Measurements from ENCODE around the gene EVI5. TPM values are rescaled to one million over a fixed set of nuclear protein-coding genes. Genes with fewer than 3 reads are reported as not detected.
A peak's percentile ranks its signal among the peaks of the same experiment; 100 is the strongest.

The EVI5 gene
- total RNA-seq, 2 experiments from 2014 or later, result 2.6 to 14.0 TPM

DNA sequence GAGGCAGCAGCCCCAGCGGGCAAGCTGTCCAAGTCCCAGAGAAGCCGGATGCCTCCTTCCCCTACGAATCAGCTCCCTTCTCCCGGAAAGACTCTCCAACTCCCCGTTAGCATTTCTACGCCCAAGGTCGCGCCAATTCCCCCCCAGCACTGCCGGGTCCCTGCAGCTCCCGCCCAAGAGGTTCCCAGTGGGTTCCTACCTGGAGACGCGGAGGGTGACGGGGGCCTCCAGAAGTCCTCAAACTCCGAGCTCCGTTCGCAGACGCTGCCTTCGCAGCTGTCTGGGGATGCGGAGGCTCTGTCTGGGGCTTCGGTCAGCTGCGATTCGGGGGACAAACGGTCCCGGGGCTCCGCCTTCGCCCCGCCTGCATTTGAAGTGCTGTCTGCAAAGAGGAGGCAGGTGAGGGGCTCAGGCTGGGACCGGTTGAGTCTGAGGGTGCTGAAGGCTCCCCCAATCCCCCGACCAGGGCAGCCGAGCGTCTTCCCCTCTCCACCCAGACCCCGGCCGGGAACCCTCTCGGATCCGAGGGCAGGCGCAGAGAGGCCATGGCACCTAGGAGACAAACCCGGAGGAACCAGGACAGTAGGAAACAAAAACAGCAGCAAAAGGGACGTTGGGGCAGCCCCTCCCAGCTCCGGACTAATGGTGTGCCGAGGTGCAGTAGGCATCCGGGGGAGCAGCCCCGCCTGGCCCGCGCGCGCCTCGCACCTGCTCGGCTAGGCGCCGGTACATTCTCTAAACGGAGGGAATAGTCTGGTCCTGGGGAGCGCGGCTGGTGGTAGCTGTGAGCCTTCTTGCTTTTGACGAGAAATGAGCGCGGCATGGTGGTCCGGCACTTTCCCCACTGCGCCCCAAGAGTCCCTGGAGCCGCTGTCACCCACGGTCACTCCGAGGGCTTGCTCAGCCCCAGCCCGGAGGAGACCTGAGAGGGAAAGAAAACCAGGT is 302.0 kb downstream of the EVI5 start:
- Mint-ChIP-seq H3K9me3 (ENCODE audit: low read depth) (no peaks in the 10 kb centered on the region), H3K27ac (peak overlapping the region; percentile 94), H3K4me1 (peaks cover 39% of the 10 kb centered on the region), H3K27me3 (no peaks in the 10 kb centered on the region), H3K4me3 (peak overlapping the region; percentile 95), H3K36me3 (peaks cover 53% of the 10 kb centered on the region)
- ATAC-seq, result no peak
- CTCF ChIA-PET, result interaction anchor here (0.7 to 14.6 kb wide), 16 partner anchors 9 to 167 kb away, joined by 3 to 296 read pairs (median 6); no protein-coding TSS in a partner anchor
- DNase-seq, result peak; percentile 58

DNA sequence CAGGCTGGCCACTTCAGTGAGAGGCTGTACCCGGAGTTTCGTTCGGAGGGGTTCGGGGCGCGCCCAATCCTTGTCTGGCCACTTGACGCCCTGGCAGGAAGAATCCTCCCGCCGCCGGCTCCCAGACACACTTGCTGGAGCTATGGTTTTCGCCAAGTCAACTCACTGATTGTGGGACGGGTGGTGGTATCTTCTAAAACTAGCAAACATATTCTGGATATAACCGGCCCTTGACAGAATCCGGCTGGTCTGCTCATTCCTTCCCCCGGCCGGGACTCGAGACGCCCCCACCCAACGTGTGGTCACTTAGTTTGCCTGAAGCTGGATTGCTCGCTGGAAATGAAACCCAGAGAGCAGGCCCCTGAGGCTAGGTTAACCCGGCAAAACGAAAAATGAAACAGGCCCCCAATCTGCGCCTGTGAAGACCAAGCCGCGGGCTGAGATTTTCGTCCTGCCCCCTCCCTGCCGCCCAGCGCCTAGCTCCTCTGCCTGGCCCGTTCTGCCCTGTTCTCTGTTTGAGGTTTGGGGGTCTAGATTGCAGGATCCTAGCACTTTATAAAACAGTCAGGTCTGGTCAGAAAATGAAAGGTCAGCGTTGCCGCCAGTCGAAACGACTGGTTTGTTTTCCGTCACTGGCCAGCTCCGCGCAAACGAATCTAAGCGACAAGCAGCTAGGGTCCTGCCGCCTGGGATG is 302.8 kb downstream of the EVI5 start:
- H3K27me3 Mint-ChIP-seq, result no peaks in the 10 kb centered on the region
- H3K4me1 Mint-ChIP-seq, result peaks cover 47% of the 10 kb centered on the region
- H3K9me3 Mint-ChIP-seq (ENCODE audit: low read depth), result no peaks in the 10 kb centered on the region
- peak overlapping the region; percentile 95 for H3K4me3 Mint-ChIP-seq
- peak overlapping the region; percentile 94 for H3K27ac Mint-ChIP-seq
- CTCF ChIA-PET, result interaction anchor here (0.9 to 14.6 kb wide), 11 partner anchors 8 to 166 kb away, joined by 3 to 296 read pairs (median 6); no protein-coding TSS in a partner anchor
- no peak for ATAC-seq
- no peak for DNase-seq
- peaks cover 59% of the 10 kb centered on the region for H3K36me3 Mint-ChIP-seq

DNA sequence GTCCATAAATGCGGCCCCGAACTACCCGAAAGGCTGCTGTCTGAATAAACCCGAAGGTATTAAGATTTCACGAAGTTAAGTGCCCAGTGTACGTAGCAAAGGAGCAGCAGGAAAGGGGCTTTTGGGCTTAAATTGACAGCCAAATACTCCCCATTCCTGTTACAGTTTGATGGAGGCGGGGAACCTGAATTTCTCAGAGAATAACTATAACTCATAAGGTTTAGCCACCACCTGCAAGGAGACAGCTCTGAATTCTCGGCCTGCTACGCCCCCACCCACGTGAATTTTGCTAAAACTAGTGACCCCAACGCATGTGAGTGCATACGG is 303.3 kb downstream of the EVI5 start:
- Mint-ChIP-seq H3K4me1 (peaks cover 53% of the 10 kb centered on the region), H3K4me3 (peak overlapping the region; percentile 95), H3K27ac (peak overlapping the region; percentile 94), H3K27me3 (no peaks in the 10 kb centered on the region), H3K36me3 (peaks cover 63% of the 10 kb centered on the region), H3K9me3 (ENCODE audit: low read depth) (no peaks in the 10 kb centered on the region)
- CTCF ChIA-PET, result interaction anchor here (1.0 to 14.6 kb wide), 4 partner anchors 12 to 166 kb away, joined by 3 to 296 read pairs (median 20); no protein-coding TSS in a partner anchor
- DNase-seq (no peak), ATAC-seq (no peak)

DNA sequence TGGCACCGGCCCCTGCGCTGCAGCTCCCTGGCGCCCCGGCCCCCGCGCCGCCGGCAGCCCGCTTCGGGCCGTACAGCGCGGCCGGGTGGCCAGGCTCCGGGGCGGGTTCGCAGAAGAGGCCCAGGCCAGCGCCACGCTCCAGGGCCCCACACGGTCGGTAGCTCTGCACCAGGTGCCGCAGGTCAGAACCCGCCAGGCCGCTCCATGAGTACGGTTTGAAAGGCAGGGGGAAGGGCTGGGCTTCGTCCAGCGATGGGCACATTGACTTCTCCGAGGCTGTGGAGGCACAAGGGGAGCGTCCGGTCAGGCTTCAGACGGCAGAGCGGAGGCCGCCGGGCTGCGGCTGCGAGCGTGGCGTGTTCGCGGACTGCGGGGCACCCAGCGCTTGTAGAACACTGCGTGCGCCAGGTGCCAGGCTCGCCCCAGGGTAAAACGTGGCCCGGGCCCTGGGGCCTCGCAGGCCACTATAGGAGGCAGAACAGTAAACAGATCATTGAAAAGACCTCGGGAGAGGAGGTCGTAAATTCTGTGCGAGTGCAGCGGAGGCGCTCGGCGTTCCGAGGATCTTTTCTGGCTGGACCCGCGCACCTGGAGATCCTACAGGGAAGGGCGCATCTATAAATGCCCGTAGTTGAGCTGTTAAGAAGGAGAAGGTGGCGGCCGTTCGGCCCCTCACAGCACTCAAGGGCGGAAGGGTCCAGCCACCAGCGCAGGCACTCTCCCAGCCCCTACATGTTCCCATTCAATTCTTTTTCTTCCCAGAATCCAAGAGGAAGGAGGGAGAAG is 303.9 kb downstream of the EVI5 start:
- H3K36me3 Mint-ChIP-seq, result peaks cover 69% of the 10 kb centered on the region
- ATAC-seq, result no peak
- no peaks in the 10 kb centered on the region for H3K27me3 Mint-ChIP-seq
- peaks cover 58% of the 10 kb centered on the region for H3K4me1 Mint-ChIP-seq
- CTCF ChIA-PET, result interaction anchor here (1.0 to 14.6 kb wide), 3 partner anchors 11 to 165 kb away, joined by 3 to 296 read pairs (median 5); no protein-coding TSS in a partner anchor
- peak overlapping the region; percentile 95 for H3K4me3 Mint-ChIP-seq
- DNase-seq, result no peak
- no peaks in the 10 kb centered on the region for H3K9me3 Mint-ChIP-seq (ENCODE audit: low read depth)
- peak overlapping the region; percentile 94 for H3K27ac Mint-ChIP-seq

DNA sequence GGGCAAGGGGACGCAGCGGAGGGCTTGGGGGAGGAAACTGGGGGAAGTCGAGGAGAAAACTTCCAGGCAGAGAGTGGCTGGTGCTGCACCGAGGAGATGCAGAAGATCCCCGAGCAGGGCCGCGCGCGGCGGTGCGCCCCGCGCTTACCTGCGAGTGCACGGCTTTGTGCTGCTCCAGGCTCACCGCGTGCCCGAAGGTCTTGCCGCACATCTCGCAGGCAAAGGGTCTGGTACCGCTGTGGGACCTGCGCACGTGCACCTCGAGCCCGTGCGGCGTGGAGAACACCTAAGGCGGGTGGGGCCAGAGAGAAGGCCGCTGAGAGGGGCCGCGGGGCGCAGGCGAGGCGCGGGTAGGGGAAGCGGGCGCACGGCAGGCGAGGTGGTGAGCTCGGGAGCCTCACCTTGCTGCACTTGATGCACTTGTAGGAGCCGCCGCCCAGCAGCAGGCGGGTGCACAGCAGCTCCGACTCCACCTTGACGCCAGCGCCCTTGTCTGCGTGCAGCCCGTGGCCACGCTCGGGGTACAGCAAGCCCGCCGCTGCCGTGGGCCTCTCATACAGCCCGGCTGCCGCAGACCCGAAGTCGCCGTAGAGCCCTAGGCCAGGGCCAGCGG is 304.6 kb downstream of the EVI5 start:
- ATAC-seq, result no peak
- Mint-ChIP-seq H3K27me3 (no peaks in the 10 kb centered on the region), H3K4me1 (peaks cover 65% of the 10 kb centered on the region), H3K9me3 (ENCODE audit: low read depth) (no peaks in the 10 kb centered on the region), H3K36me3 (peaks cover 76% of the 10 kb centered on the region), H3K27ac (peak overlapping the region; percentile 62), H3K4me3 (peak overlapping the region; percentile 41)
- CTCF ChIA-PET, result interaction anchor here (14.6 kb wide), 1 partner anchor 164 kb away, joined by 296 read pairs; no protein-coding TSS in a partner anchor
- no peak for DNase-seq

DNA sequence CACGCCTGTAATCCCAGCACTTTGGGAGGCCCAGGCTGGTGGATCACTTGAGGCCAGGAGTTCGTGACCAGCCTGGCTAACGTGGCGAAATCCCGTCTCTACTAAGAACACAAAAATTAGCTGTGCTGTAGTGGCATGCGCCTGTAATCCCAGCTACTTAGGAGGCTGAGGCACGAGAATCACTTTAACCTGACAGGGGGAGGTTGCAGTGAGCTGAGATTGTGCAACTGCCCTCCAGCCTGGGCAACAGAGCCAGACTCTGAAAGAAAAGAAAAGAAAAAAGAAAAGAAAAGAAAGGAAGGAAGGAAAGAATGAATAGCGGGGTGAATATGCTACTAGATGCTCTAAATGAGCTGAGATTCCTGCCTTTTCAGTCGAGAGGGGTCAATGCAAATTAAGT is 305.3 kb downstream of the EVI5 start:
- ATAC-seq (no peak), DNase-seq (no peak)
- H3K36me3 Mint-ChIP-seq, result peaks cover 81% of the 10 kb centered on the region
- H3K4me3 Mint-ChIP-seq, result peak overlapping the region; percentile 41
- H3K9me3 Mint-ChIP-seq (ENCODE audit: low read depth), result no peaks in the 10 kb centered on the region
- CTCF ChIA-PET, result interaction anchor here (14.6 kb wide), 1 partner anchor 164 kb away, joined by 296 read pairs; no protein-coding TSS in a partner anchor
- H3K27ac Mint-ChIP-seq, result peak overlapping the region; percentile 62
- H3K4me1 Mint-ChIP-seq, result peaks cover 72% of the 10 kb centered on the region
- H3K27me3 Mint-ChIP-seq, result no peaks in the 10 kb centered on the region

DNA sequence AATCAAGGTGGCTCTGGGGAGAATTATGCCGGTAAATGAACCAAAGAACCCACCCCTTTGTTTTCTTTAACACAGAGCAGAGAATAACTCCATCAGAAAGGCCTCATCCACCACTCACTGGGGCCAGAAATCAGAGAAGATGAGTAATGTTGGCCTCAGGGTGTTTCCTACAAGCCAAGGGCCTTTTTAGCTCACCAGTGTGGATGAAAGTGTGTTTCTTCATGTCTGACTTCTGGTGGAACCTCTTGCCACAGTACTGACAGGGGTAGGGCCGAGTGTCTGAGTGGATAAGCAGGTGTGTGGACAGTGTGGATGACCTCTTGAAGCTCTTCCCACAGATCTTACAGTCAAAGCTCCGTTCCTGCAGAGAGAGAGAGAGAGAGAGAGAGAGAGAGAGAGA is 306.5 kb downstream of the EVI5 start:
- H3K27me3 Mint-ChIP-seq, result no peaks in the 10 kb centered on the region
- H3K27ac Mint-ChIP-seq, result peak overlapping the region; percentile 84
- peaks cover 84% of the 10 kb centered on the region for H3K4me1 Mint-ChIP-seq
- CTCF ChIA-PET, result interaction anchor here (0.9 to 14.6 kb wide), 5 partner anchors 8 to 187 kb away, joined by 3 to 296 read pairs (median 3); partner anchors contain the start of gene GFI1
- H3K36me3 Mint-ChIP-seq, result peaks cover 84% of the 10 kb centered on the region
- H3K4me3 Mint-ChIP-seq, result peak overlapping the region; percentile 48
- no peak for DNase-seq
- no peak for ATAC-seq
- no peaks in the 10 kb centered on the region for H3K9me3 Mint-ChIP-seq (ENCODE audit: low read depth)

DNA sequence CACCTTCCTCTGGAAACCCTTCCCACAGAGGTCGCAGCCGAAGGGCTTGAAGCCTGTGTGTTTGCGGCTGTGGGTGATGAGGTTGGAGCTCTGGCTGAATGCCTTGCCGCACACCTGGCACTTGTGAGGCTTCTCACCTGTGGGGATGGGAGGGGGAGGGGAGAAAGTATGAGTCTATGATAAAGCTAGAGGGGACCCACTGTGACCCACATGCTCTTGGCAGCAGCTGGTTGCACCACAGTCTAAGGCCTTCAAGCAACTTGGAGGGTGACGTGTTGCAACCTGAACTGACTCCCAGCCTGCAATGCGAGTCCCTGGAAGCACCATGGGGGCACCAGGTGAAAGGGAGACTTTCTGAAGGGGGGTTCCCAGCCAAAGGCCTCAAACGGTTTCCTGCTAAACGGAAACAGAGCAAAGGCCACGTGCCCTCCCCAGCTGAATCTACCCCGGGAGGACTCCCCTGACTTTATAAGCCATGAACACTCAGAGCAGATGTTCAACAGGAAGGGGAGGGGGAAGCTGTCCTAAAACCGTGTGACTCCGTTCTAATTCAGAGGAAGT is 308.8 kb downstream of the EVI5 start:
- H3K9me3 Mint-ChIP-seq (ENCODE audit: low read depth), result no peaks in the 10 kb centered on the region
- peaks cover 87% of the 10 kb centered on the region for H3K4me1 Mint-ChIP-seq
- no peaks in the 10 kb centered on the region for H3K27me3 Mint-ChIP-seq
- CTCF ChIA-PET, result interaction anchor here (0.6 to 3.4 kb wide), 7 partner anchors 9 to 897 kb away, joined by 3 to 17 read pairs (median 4); no protein-coding TSS in a partner anchor
- H3K27ac Mint-ChIP-seq, result peak overlapping the region; percentile 81
- H3K4me3 Mint-ChIP-seq, result peak overlapping the region; percentile 31
- DNase-seq, result peak; percentile 86
- peak; percentile 62 for ATAC-seq
- peaks cover 82% of the 10 kb centered on the region for H3K36me3 Mint-ChIP-seq

DNA sequence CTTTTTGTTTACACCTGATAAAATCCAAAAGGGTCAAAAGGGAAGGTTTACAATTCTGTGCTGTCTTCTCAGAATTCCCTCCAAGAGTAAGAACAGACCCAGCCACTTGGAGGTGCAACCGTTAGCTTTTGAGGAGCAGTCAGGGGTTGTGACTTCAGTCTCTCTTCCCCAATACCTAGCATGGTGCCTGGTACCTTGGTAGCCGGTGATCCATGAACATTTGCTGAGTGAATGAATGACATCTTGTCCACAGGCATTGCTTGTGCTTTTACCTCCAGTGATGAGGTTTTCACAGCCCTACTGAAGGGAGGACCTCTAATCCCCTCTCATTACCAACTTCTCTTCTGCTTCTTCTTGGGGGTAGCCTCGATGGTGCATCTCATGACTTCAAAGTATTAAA is 309.9 kb downstream of the EVI5 start:
- Mint-ChIP-seq H3K4me3 (peak overlapping the region; percentile 20), H3K36me3 (peaks cover 84% of the 10 kb centered on the region), H3K27me3 (no peaks in the 10 kb centered on the region), H3K9me3 (ENCODE audit: low read depth) (no peaks in the 10 kb centered on the region), H3K27ac (peak overlapping the region; percentile 81), H3K4me1 (peaks cover 87% of the 10 kb centered on the region)
- CTCF ChIA-PET, result interaction anchor here (0.9 to 3.4 kb wide), 14 partner anchors 8 to 167 kb away, joined by 3 to 25 read pairs (median 4); partner anchors contain the start of gene GFI1
- DNase-seq (no peak), ATAC-seq (no peak)

DNA sequence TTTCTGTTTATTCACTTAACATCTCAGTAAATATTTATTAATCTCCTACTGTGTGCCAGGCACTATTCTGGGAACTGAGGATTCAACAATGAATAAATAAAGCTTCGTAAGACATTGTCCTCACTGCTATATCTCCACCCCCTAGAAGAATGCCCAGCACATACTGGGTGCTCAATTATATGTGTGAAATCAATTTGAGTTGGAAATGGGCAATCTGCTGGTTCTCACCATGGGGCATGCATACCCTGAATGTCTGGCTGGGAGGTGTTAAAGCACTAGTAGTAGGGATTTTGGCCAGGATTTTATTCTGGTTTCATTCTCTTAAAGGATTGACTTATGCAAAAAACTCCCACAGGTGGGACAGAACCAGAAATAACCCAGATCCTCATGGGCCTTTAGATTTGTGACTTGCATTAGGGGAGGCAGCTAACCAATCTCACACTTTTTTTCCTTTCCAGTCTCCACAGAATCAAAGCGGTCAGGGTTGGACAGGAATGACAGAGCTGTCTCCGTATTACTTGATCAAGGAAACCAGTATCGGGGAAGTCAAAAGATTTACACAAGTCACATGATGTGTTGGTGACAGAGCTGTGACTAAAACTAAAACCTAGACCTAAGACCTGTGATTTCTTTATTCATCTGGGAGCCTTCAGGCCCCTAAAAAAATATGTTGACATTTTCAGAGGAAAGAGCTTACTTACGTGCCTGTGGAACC is 311.0 kb downstream of the EVI5 start:
- ATAC-seq (peak; percentile 74), DNase-seq (peak; percentile 77)
- H3K27me3 Mint-ChIP-seq, result no peaks in the 10 kb centered on the region
- peak overlapping the region; percentile 5 for H3K4me3 Mint-ChIP-seq
- H3K4me1 Mint-ChIP-seq, result peaks cover 78% of the 10 kb centered on the region
- CTCF ChIA-PET, result interaction anchor here (0.7 to 3.4 kb wide), 14 partner anchors 9 to 166 kb away, joined by 3 to 25 read pairs (median 4); partner anchors contain the start of gene GFI1
- H3K36me3 Mint-ChIP-seq, result peaks cover 78% of the 10 kb centered on the region
- no peaks in the 10 kb centered on the region for H3K9me3 Mint-ChIP-seq (ENCODE audit: low read depth)
- peak overlapping the region; percentile 81 for H3K27ac Mint-ChIP-seq

DNA sequence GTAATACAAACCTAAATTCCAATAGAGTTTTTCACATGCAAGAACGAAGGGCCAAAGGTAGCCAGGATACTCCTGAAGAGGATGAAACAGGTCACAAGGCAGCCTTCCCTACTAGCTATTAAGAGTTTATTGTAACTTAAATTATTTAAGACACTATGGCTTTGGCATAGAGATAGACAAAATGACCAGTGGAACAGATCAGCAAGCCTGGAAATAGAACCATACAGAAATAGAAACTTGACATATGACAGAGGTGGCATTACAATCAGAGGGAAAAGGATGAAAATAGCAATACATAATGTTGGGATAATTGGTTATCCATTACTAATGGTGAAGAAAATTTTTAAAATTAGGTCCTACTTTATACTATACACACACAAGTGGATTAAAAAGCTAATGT is 314.7 kb downstream of the EVI5 start:
- H3K4me3 Mint-ChIP-seq, result no peak overlapping the region
- CTCF ChIA-PET, result interaction anchor here (0.7 to 2.1 kb wide), 4 partner anchors 10 to 864 kb away, joined by 3 to 7 read pairs (median 4); no protein-coding TSS in a partner anchor
- no peak overlapping the region for H3K27ac Mint-ChIP-seq
- no peaks in the 10 kb centered on the region for H3K9me3 Mint-ChIP-seq (ENCODE audit: low read depth)
- H3K36me3 Mint-ChIP-seq, result peaks cover 54% of the 10 kb centered on the region
- peaks cover 62% of the 10 kb centered on the region for H3K4me1 Mint-ChIP-seq
- DNase-seq (no peak), ATAC-seq (no peak)
- no peaks in the 10 kb centered on the region for H3K27me3 Mint-ChIP-seq

Data from activated CD8-positive, alpha-beta memory T cell treated with anti-CD3 and anti-CD28 coated beads, Interleukin-2, amount 10 ng/mL, durations not matched to agents 7 days and 5 days (primary cell).